HepG2 (cell line): Measurements from ENCODE around the gene STUB1.

Experiments used
- CEBPB ChIP-seq: IDR thresholded peaks from 2 replicates; pipeline ENCODE4 v1.6.1; 2011; ENCODE audit warnings: low read depth, low read length, improper control_type of control experiment, borderline replicate concordance
- CTCF ChIP-seq: sonication (generic); formaldehyde crosslinking; IDR thresholded peaks from 2 replicates; pipeline ENCODE4 v1.5.0; 2020; ENCODE audit warnings: mild to moderate bottlenecking, missing genetic modification reagents, moderate library complexity
- ELF1 ChIP-seq: sonication (generic); formaldehyde crosslinking; IDR thresholded peaks from 2 replicates; pipeline ENCODE4 v1.4.0; 2020; ENCODE audit warnings: missing genetic modification reagents
- EZH2 ChIP-seq: conservative IDR thresholded peaks from 2 replicates; pipeline ENCODE4 v1.6.1; 2012; ENCODE audit warnings: mild to moderate bottlenecking, low read depth, low read length, moderate library complexity
- GTF2F1 ChIP-seq: fragments of 150-350 bp; IDR thresholded peaks from 2 replicates; pipeline ENCODE4 v1.6.1; 2014; ENCODE audit warnings: low read length
- HNRNPK ChIP-seq: fragments of 200-400 bp; formaldehyde crosslinking; IDR thresholded peaks from 2 replicates; pipeline ENCODE4 v1.6.1; 2018; ENCODE audit warnings: low read length, low read depth, moderate library complexity, mild to moderate bottlenecking; ENCODE audit not compliant: poor library complexity, severe bottlenecking
- ISX ChIP-seq: sonication (generic); formaldehyde crosslinking; conservative IDR thresholded peaks from 2 replicates; pipeline ENCODE4 v1.5.0; 2020; ENCODE audit warnings: missing genetic modification reagents
- USF2 ChIP-seq, 2 experiments: sonication (generic) in 1 of 2; formaldehyde crosslinking in 1 of 2; IDR thresholded peaks; 2 replicates each; pipeline versions ENCODE4 v1.5.1 to v1.6.1; 2011 to 2020; ENCODE audit warnings: borderline replicate concordance in 1 of 2, low read depth in 1 of 2, low read length in 1 of 2, mild to moderate bottlenecking in 1 of 2, missing genetic modification reagents in 1 of 2, moderate library complexity in 1 of 2
- ZUFSP ChIP-seq: sonication (generic); formaldehyde crosslinking; IDR thresholded peaks from 2 replicates; pipeline ENCODE4 v1.9.0; 2021; ENCODE audit warnings: missing genetic modification reagents, mild to moderate bottlenecking, borderline replicate concordance

GRCh38 chr16:635573-636205 lies 44.5 kb upstream of the STUB1 start:
- TF ChIP-seq ISX (CRISPR knock-in tag) = no peak
- no peak for TF ChIP-seq CTCF
- TF ChIP-seq ELF1 (CRISPR knock-in tag) = no peak
- TF ChIP-seq GTF2F1 = no peak
- TF ChIP-seq USF2 (IDR thresholded peaks at IDR 0.05; ENCODE audit: low read depth, low read length) = no peak
- TF ChIP-seq USF2 (CRISPR knock-in tag; IDR thresholded peaks at IDR 0.05; ENCODE audit: borderline replicate concordance) = no peak
- TF ChIP-seq ZUFSP = no peak
- no peak for TF ChIP-seq CEBPB
- no peak for TF ChIP-seq EZH2
- no peak for TF ChIP-seq HNRNPK
